PC-3 (cell line): ENCODE measurements around the gene HAND1. TPM values are rescaled to one million over a fixed set of nuclear protein-coding genes. Genes with fewer than 3 reads are reported as not detected.

ENCODE experiments used
- ATAC-seq: fragments of 200-7000 bp; cut with Tn5 transposase; 2 replicates; pipeline ENCODE4 v1.9.1; 2020; ENCODE audit warnings: mild to moderate bottlenecking, moderate library complexity
- Bru-seq: library from RNA; stranded (reverse); fragments of 400-500 nt; gene quantifications from one replicate; lab custom pipeline; 2021; lab: Mats Ljungman, UMichigan
- BruChase-seq, 2 experiments: library from RNA; stranded (reverse); fragments of 400-500 nt; gene quantifications; one replicate each; lab custom pipeline; 2021; lab: Mats Ljungman, UMichigan
- BruUV-seq: library from RNA; stranded (reverse); fragments of 400-500 nt; replicated peaks from 2 replicates; lab custom pipeline; 2021; lab: Mats Ljungman, UMichigan
- CTCF ChIA-PET: fragments of 300-600 bp; sonication (Branson Sonifier 250); formaldehyde crosslinking; loops from one replicate; lab custom pipeline; 2022; ENCODE audit warnings: antibody characterized with exemption; lab: Charles Lee
- POLR2A ChIA-PET: fragments of 300-600 bp; sonication (Branson Sonifier 250); formaldehyde crosslinking; loops from one replicate; lab custom pipeline; 2022; ENCODE audit warnings: antibody characterized with exemption; ENCODE audit not compliant: unreplicated experiment; lab: Charles Lee
- DNase-seq: peaks from one replicate; pipeline ENCODE4 v3.0.0-alpha.2; 2015
- H2AFZ ChIP-seq: fragments of 300-600 bp; sonication (generic); 2 replicates; pipeline ENCODE4 v1.6.0; 2016; ENCODE audit warnings: antibody characterized with exemption, low read length
- H3F3A ChIP-seq: fragments of 300-600 bp; sonication (generic); one replicate; pipeline ENCODE4 v1.6.0; 2017; ENCODE audit warnings: antibody characterized with exemption, low read length, control low read depth, mild to moderate bottlenecking; ENCODE audit not compliant: unreplicated experiment
- H3K27ac ChIP-seq: fragments of 300-600 bp; sonication (generic); 2 replicates; pipeline ENCODE4 v1.5.1; 2016; ENCODE audit warnings: mild to moderate bottlenecking, low read length
- H3K27me3 ChIP-seq: fragments of 300-600 bp; sonication (generic); 2 replicates; pipeline ENCODE4 v1.6.1; 2016; ENCODE audit warnings: low read length, mixed read lengths
- H3K36me3 ChIP-seq: fragments of 300-600 bp; sonication (generic); 2 replicates; pipeline ENCODE4 v1.6.1; 2016; ENCODE audit warnings: low read depth, mixed run types, low read length, mixed read lengths
- H3K4me1 ChIP-seq: fragments of 300-600 bp; sonication (generic); 2 replicates; pipeline ENCODE4 v1.5.1; 2016; ENCODE audit warnings: low read length; ENCODE audit not compliant: insufficient read depth
- H3K4me2 ChIP-seq: fragments of 300-600 bp; sonication (generic); 2 replicates; pipeline ENCODE4 v1.6.0; 2016; ENCODE audit warnings: low read length
- H3K4me3 ChIP-seq: fragments of 300-600 bp; sonication (generic); 2 replicates; pipeline ENCODE4 v1.5.1; 2016; ENCODE audit warnings: mild to moderate bottlenecking, low read length, mixed read lengths
- H3K79me2 ChIP-seq: fragments of 300-600 bp; sonication (generic); 2 replicates; pipeline ENCODE4 v1.6.1; 2017; ENCODE audit warnings: low read length, mixed read lengths
- H3K9ac ChIP-seq: fragments of 300-600 bp; sonication (generic); 2 replicates; pipeline ENCODE4 v1.6.0; 2016; ENCODE audit warnings: mild to moderate bottlenecking, low read length
- H3K9me2 ChIP-seq: fragments of 300-600 bp; sonication (generic); replicated peaks from 2 replicates; pipeline ENCODE4 v1.6.1; 2016; ENCODE audit warnings: mixed run types, low read length, mixed read lengths
- H3K9me3 ChIP-seq: fragments of 300-600 bp; sonication (generic); 2 replicates; pipeline ENCODE4 v1.6.1; 2016; ENCODE audit warnings: low read length, mixed read lengths
- H4K20me1 ChIP-seq: fragments of 300-600 bp; sonication (generic); 2 replicates; pipeline ENCODE4 v1.6.1; 2016; ENCODE audit warnings: low read length, mixed read lengths
- EZH2 ChIP-seq: fragments of 300-600 bp; sonication (generic); IDR thresholded peaks from one replicate; pipeline ENCODE4 v1.6.1; 2017; ENCODE audit warnings: antibody characterized with exemption, mild to moderate bottlenecking, low read length; ENCODE audit not compliant: unreplicated experiment
- EZH2phosphoT487 ChIP-seq: fragments of 300-600 bp; sonication (generic); IDR thresholded peaks from 2 replicates; pipeline ENCODE4 v1.6.1; 2018; ENCODE audit warnings: mild to moderate bottlenecking, antibody characterized with exemption, low read length, borderline replicate concordance
- intact Hi-C: fragments of 100-400 bp; cut with micrococcal nuclease; formaldehyde crosslinking; loops from 2 replicates; pipeline ENCODE4 v1.9.0; 2023
- long read RNA-seq: library from polyadenylated mRNA; unstranded; transcript quantifications from one replicate; pipeline ENCODE4 v2.0.0, GENCODE V29; 2021; ENCODE audit not compliant: unreplicated experiment
- total RNA-seq: library from RNA; depleted of rRNA; stranded (reverse); fragments of >200 nt; gene quantifications from 2 replicates; pipeline ENCODE4 v1.2.3, GENCODE V29; 2014; rRNA removed
- TF ChIP-seq, protein P1 (sequence below): fragments of 300-600 bp; sonication (generic); conservative IDR thresholded peaks from 2 replicates; pipeline ENCODE4 v1.5.1; 2017; ENCODE audit warnings: antibody characterized with exemption, low read depth, mild to moderate bottlenecking, low read length

The HAND1 gene
- total RNA-seq, result not detected in 2 replicates
- not detected for Bru-seq, nascent RNA
- not detected for BruChase-seq, experiment 1, labeled RNA remaining after a 6-hour chase
- not detected for BruChase-seq, experiment 2, labeled RNA remaining after a 2-hour chase
- long read RNA-seq, result 0 reads

DNA sequence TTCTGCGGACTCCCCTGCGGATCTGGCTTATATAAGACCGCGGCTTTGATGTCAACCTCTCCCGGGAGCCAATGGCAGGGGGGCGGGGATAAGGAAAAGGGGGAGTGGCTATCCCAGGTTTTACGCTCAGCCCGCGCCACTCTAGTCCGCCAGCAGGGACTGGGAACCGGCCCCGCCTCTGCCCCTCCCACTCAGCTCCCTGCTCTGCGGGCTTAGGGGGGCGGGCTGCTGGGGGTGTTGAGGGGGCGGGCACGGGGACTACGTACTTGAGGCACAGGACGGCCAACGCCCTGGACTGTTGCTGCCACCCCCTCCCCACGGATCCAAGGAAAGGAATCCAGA is at the start of gene HAND1:
Gene HAND1, minus strand, starts transcription at position 4 of the 342 bp plus-strand sequence. CDS start 219 bp downstream, outside the sequence.
- Histone ChIP-seq H3K9me2 (no peaks in the 10 kb centered on the region), H3K27ac (no peak within 1 kb of the TSS), H3K9me3 (no peaks in the 10 kb centered on the region), H2AFZ (no peak within 1 kb of the TSS), H3F3A (no peaks in the 10 kb centered on the region), H3K4me2 (no peak within 1 kb of the TSS), H3K36me3 (no peaks in the 10 kb centered on the region), H3K27me3 (peaks cover 89% of the 10 kb centered on the region), H3K9ac (no peak within 1 kb of the TSS), H3K79me2 (no peaks in the 10 kb centered on the region), H3K4me3 (no peak within 1 kb of the TSS), H3K4me1 (no peaks in the 10 kb centered on the region), H4K20me1 (no peaks in the 10 kb centered on the region)
- POLR2A ChIA-PET, result no interaction called here
- TF ChIP-seq EZH2 (no peak), EZH2phosphoT487 (no peak)
- TF ChIP-seq, protein P1, sequence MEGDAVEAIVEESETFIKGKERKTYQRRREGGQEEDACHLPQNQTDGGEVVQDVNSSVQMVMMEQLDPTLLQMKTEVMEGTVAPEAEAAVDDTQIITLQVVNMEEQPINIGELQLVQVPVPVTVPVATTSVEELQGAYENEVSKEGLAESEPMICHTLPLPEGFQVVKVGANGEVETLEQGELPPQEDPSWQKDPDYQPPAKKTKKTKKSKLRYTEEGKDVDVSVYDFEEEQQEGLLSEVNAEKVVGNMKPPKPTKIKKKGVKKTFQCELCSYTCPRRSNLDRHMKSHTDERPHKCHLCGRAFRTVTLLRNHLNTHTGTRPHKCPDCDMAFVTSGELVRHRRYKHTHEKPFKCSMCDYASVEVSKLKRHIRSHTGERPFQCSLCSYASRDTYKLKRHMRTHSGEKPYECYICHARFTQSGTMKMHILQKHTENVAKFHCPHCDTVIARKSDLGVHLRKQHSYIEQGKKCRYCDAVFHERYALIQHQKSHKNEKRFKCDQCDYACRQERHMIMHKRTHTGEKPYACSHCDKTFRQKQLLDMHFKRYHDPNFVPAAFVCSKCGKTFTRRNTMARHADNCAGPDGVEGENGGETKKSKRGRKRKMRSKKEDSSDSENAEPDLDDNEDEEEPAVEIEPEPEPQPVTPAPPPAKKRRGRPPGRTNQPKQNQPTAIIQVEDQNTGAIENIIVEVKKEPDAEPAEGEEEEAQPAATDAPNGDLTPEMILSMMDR, result no peak
- CTCF ChIA-PET, result no interaction called here
- DNase-seq (no peak), ATAC-seq (no peak)
- no TSS peak for BruUV-seq
- intact Hi-C loops, result no loop called here

DNA sequence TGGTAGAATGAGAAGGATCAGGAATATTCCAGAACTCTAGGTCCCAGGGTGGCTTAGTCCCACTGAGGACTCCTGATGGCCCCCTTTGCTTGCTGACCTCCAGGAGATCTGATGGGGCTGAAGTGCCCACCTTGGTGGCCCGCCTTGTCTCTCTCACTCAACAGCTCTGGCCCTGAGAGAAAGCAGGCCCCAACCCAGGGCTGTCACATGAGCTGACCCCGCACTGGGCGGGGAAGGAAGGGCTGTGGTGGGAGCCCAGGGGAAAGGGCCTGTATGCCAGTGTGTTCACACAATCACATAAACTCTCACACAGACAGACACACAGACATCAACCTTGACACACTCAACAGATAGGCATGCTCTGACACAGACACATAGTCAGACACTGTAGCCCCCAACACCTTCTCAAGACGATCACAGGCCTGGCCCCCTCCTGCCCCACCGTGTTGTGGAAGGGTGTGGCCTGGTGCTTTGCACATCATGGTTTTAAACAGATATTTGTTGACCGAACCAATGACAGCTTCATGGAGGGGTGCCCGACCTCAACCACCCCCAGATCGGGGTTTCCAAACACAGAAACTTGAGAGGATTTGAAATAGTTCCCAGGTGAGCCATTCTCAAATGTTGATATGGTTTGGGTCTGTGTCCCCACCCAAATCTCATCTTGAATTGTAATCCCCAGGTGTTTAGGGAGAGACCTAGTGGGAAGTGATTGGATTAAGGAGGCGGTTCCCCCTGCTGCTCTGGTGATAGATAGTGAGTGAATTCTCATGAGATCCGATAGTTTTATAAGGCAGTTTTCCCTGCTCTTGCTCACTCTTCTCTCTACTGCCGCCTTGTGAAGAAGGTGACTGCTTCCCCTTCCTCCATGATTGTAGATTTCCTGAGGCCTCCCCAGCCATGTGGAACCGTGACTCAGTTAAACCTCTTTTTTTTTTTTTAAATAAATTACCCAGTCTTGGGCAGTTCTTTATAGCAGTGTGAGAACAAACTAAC is 48.5 kb upstream of the HAND1 start:
- no peaks in the 10 kb centered on the region for H3K36me3 ChIP-seq
- no peak overlapping the region for H2AFZ ChIP-seq
- no peaks in the 10 kb centered on the region for H3K9me3 ChIP-seq
- no peak for TF ChIP-seq EZH2phosphoT487
- TF ChIP-seq, protein P1, result no peak
- no peak for TF ChIP-seq EZH2
- DNase-seq, result no peak
- no peaks in the 10 kb centered on the region for H3K4me1 ChIP-seq
- no peaks in the 10 kb centered on the region for H3K79me2 ChIP-seq
- H3K4me3 ChIP-seq, result no peak overlapping the region
- POLR2A ChIA-PET, result no interaction called here
- H4K20me1 ChIP-seq, result no peaks in the 10 kb centered on the region
- no peak overlapping the region for H3K27ac ChIP-seq
- H3K27me3 ChIP-seq, result no peaks in the 10 kb centered on the region
- H3K9me2 ChIP-seq, result no peaks in the 10 kb centered on the region
- no peak for ATAC-seq
- no peaks in the 10 kb centered on the region for H3F3A ChIP-seq
- BruUV-seq, result no TSS peak
- H3K4me2 ChIP-seq, result no peak overlapping the region
- intact Hi-C loops, result no loop called here
- CTCF ChIA-PET, result no interaction called here
- H3K9ac ChIP-seq, result no peak overlapping the region

DNA sequence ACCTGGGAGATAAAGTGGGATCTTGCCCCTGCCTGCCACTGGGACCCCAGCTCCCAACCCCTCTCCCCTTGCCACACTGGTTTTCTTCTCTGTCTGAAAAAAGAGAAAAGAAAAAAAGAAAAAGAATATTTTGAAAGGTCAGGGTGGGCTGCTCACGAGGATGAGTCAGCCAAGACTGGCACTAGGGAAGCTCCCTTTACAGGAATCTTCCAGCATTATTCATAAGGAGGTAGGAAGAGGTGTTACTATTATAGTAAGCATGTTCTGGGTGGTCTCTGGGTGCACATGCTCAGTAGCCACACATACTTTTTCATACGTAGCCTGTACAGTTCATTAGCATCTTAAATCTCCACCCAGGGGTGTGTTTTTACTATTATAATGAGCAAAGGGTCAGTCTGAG is 46.8 kb upstream of the HAND1 start:
- no TSS peak for BruUV-seq
- Histone ChIP-seq H2AFZ (no peak overlapping the region), H3F3A (no peaks in the 10 kb centered on the region), H3K4me1 (peaks cover 13% of the 10 kb centered on the region), H3K79me2 (no peaks in the 10 kb centered on the region), H3K27me3 (no peaks in the 10 kb centered on the region), H3K27ac (no peak overlapping the region), H3K9me2 (no peaks in the 10 kb centered on the region), H3K9ac (no peak overlapping the region), H3K9me3 (no peaks in the 10 kb centered on the region), H3K4me3 (no peak overlapping the region), H4K20me1 (no peaks in the 10 kb centered on the region), H3K4me2 (no peak overlapping the region), H3K36me3 (no peaks in the 10 kb centered on the region)
- intact Hi-C loops, result loop anchor here (5.0 kb wide), 1 partner anchor 52 kb away; no protein-coding TSS in a partner anchor
- ATAC-seq (no peak), DNase-seq (no peak)
- CTCF ChIA-PET, result no interaction called here
- TF ChIP-seq, protein P1, result no peak
- TF ChIP-seq EZH2 (no peak), EZH2phosphoT487 (no peak)
- POLR2A ChIA-PET, result no interaction called here
